ENCODE data around the gene OR5AU1. TPM values are rescaled to one million over a fixed set of nuclear protein-coding genes. Genes with fewer than 3 reads are reported as not detected.

Gene OR5AU1
- total RNA-seq, 1 donor from 2014 or later, result not detected

DNA sequence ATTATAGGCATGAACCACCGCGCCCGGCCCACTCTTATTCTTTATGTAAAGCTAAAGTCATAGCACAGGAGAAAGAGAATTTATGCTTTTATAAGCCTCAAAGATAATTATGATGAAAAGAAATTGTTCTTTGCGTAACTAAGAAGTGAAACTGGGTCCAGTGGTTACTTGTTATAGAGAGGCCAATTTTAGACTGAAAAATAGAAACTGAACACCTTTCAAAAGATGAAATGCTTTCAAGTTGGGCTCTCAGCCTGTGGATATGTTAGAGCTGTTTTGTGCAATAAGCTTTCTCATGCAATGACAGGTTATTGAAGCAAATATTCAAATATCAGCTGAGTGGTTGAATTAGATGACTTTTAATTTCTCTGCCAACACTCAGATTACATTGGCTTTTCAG lies 47.1 kb downstream of the OR5AU1 start:
- Histone ChIP-seq H3K4me3 (no peak overlapping the region), H3K4me1 (peaks cover 29% of the 10 kb centered on the region), H3K9me3 (no peaks in the 10 kb centered on the region), H3K27me3 (no peaks in the 10 kb centered on the region), H3K27ac (no peak overlapping the region), H3K36me3 (no peaks in the 10 kb centered on the region)
- intact Hi-C loops (cut with DNase I), result no loop called here
- no peak for DNase-seq (ENCODE audit: extremely low spot score in 2 of 2)
- no peak for TF ChIP-seq POLR2AphosphoS5 (IDR thresholded peaks at IDR 0.05; ENCODE audit: insufficient read depth in 1 of 2, low read depth in 1 of 2)
- TF ChIP-seq, protein P1, sequence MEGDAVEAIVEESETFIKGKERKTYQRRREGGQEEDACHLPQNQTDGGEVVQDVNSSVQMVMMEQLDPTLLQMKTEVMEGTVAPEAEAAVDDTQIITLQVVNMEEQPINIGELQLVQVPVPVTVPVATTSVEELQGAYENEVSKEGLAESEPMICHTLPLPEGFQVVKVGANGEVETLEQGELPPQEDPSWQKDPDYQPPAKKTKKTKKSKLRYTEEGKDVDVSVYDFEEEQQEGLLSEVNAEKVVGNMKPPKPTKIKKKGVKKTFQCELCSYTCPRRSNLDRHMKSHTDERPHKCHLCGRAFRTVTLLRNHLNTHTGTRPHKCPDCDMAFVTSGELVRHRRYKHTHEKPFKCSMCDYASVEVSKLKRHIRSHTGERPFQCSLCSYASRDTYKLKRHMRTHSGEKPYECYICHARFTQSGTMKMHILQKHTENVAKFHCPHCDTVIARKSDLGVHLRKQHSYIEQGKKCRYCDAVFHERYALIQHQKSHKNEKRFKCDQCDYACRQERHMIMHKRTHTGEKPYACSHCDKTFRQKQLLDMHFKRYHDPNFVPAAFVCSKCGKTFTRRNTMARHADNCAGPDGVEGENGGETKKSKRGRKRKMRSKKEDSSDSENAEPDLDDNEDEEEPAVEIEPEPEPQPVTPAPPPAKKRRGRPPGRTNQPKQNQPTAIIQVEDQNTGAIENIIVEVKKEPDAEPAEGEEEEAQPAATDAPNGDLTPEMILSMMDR (IDR thresholded peaks at IDR 0.05), result no peak
- no peak for TF ChIP-seq POLR2A (IDR thresholded peaks at IDR 0.05)

DNA sequence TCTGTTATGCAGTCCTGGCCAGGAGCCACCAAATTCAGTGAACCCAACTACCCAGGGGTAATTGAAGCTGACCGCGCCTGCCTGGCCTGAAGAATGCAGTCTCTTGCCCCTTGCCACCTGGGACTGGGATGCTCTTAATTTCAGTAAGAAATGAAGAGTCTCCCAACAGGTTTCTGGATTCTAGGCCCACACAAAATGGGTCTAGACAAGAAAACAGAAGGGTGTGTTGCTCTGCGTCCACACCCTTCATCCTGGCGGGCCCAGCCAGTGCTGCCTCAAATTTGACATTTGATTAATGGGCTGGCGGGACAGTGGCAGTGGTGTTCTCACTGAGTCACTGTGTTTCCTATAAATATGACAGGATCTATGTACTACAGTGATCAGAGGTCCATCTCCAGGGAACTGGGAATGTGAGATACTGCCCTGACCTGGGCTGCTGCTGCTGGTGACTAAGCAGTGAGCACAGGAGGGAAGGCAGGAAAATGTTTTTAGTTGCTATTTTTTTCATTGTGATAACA lies 48.5 kb downstream of the OR5AU1 start:
- intact Hi-C loops (cut with DNase I), result no loop called here
- Histone ChIP-seq H3K4me3 (no peak overlapping the region), H3K9me3 (no peaks in the 10 kb centered on the region), H3K4me1 (peaks cover 39% of the 10 kb centered on the region), H3K36me3 (no peaks in the 10 kb centered on the region), H3K27ac (peak overlapping the region; percentile 99), H3K27me3 (no peaks in the 10 kb centered on the region)
- no peak for DNase-seq (ENCODE audit: extremely low spot score in 2 of 2)
- TF ChIP-seq, protein P1 (IDR thresholded peaks at IDR 0.05), result no peak
- peak; percentile 6 to 25 for TF ChIP-seq POLR2AphosphoS5 (IDR thresholded peaks at IDR 0.05; ENCODE audit: insufficient read depth in 1 of 2, low read depth in 1 of 2)

DNA sequence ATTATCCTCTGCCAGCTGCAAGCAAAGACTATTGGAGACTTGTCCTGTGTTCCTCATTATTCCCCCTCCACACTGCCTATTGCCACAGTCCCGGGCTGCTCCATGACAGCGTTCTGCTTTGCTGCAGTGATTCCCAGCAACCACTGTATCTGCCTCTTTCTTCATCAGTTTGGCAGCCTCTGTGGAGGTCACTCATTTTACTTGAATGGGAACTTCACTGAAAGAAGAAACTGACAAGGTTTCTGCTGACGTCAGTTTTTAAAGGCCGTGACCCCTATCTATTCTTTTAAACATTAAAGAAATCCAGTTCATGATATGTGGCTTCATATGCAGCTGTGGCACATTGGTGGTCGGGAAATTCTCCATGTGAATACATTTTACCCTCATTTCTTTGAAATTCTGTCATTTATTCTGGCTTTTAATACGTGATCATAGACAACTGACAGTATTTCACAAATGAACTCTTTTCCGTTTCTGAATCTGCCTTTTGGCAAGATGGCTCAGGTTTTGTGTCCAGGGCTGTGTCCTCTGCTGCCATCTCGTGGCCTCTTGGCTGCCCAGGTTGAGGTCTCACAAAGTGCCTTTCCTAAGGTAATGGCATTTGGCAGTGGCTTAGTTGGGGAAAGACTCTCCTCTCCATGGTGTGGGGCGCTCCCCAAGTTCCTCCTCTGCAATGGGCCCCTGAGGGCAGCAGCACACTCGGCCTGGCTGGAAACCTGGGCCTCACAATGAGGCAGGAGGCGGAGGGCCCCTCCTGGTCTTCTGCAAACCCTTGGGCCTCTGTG lies 49.2 kb downstream of the OR5AU1 start:
- Histone ChIP-seq H3K9me3 (no peaks in the 10 kb centered on the region), H3K27ac (peak overlapping the region; percentile 99), H3K27me3 (no peaks in the 10 kb centered on the region), H3K4me3 (no peak overlapping the region), H3K36me3 (no peaks in the 10 kb centered on the region), H3K4me1 (peaks cover 39% of the 10 kb centered on the region)
- TF ChIP-seq, protein P1 (IDR thresholded peaks at IDR 0.05), result peak; percentile 42 to 90 (median 81)
- peak in 1 of 2 donors; percentile 46 for TF ChIP-seq POLR2AphosphoS5 (IDR thresholded peaks at IDR 0.05; ENCODE audit: insufficient read depth in 1 of 2, low read depth in 1 of 2)
- TF ChIP-seq POLR2A (IDR thresholded peaks at IDR 0.05), result no peak
- DNase-seq (ENCODE audit: extremely low spot score in 2 of 2), result no peak
- intact Hi-C loops (cut with DNase I), result no loop called here

DNA sequence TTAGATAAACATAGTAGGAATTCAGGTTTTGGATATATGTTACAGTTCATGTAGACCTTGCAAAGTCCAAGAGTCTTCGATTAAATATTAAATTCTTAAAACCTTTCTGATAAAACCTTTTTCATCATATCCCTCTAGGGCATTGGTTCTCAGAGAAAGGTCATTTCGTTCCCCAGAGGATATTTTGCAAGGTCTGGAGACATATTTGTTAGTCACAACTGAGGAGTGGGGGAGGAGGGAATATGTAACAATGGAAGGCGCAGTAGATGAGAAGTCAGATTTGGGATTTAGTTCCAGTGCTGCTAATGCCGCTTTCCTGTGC lies 49.7 kb downstream of the OR5AU1 start:
- Histone ChIP-seq H3K4me1 (peaks cover 43% of the 10 kb centered on the region), H3K4me3 (no peak overlapping the region), H3K9me3 (no peaks in the 10 kb centered on the region), H3K27me3 (no peaks in the 10 kb centered on the region), H3K36me3 (no peaks in the 10 kb centered on the region), H3K27ac (peak overlapping the region; percentile 99)
- intact Hi-C loops (cut with DNase I), result no loop called here
- DNase-seq (ENCODE audit: extremely low spot score in 2 of 2), result no peak
- TF ChIP-seq POLR2AphosphoS5 (IDR thresholded peaks at IDR 0.05; ENCODE audit: insufficient read depth in 1 of 2, low read depth in 1 of 2) (peak in 1 of 2 donors; percentile 44), POLR2A (IDR thresholded peaks at IDR 0.05) (no peak)

DNA sequence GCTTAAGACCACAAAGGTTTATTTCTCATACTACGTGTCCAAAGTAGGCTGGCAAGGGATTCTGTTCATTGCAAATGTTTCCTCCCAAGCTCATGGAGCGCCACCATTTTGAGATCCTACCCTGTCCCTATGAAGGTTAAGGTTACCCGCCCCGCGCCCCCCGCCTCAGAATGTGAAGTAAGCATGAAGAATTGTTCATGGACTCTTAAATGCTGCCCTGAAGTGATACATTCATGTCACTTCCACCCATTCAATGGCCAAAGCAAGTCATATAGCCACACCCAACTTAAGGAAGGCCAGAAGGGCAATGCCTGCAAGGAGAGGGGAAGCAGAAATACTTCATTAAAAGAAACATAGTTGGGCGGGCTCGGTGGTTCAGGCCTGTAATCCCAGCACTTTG lies 50.8 kb downstream of the OR5AU1 start:
- DNase-seq (ENCODE audit: extremely low spot score in 2 of 2), result no peak
- Histone ChIP-seq H3K27me3 (no peaks in the 10 kb centered on the region), H3K36me3 (no peaks in the 10 kb centered on the region), H3K4me1 (peaks cover 45% of the 10 kb centered on the region), H3K9me3 (no peaks in the 10 kb centered on the region), H3K27ac (peak overlapping the region; percentile 99), H3K4me3 (no peak overlapping the region)
- TF ChIP-seq, protein P1 (IDR thresholded peaks at IDR 0.05), result no peak
- no peak for TF ChIP-seq POLR2A (IDR thresholded peaks at IDR 0.05)
- no peak for TF ChIP-seq POLR2AphosphoS5 (IDR thresholded peaks at IDR 0.05; ENCODE audit: insufficient read depth in 1 of 2, low read depth in 1 of 2)
- intact Hi-C loops (cut with DNase I), result no loop called here

Small RNA genes within 50 kb of the gene (small RNA-seq; reads per million reads assigned to genes)
- not detected for gene RNU6-252P

Other genes with a start within 250 kb of the OR5AU1 start
- 1.5 TPM for gene RNASE2, start 200.6 kb downstream of the OR5AU1 start, total RNA-seq
- gene METTL17, start 166.1 kb downstream of the OR5AU1 start, total RNA-seq, result 77.1 TPM
- gene SLC39A2, start 156.8 kb downstream of the OR5AU1 start, total RNA-seq, result 5.4 TPM
- gene NDRG2, start 131.0 kb downstream of the OR5AU1 start, total RNA-seq, result 307 TPM
- not detected for gene TPPP2, start 125.8 kb downstream of the OR5AU1 start, total RNA-seq
- not detected for gene RNASE13, start 121.3 kb downstream of the OR5AU1 start, total RNA-seq
- 18.2 TPM for gene RNASE7, start 113.7 kb downstream of the OR5AU1 start, total RNA-seq
- gene RNASE8, start 98.2 kb downstream of the OR5AU1 start, total RNA-seq, result not detected
- 36.3 TPM for gene ARHGEF40, start 85.8 kb downstream of the OR5AU1 start, total RNA-seq
- 69.2 TPM for gene ZNF219, start 57.4 kb downstream of the OR5AU1 start, total RNA-seq
- gene TMEM253, start 55.0 kb downstream of the OR5AU1 start, total RNA-seq, result not detected
- gene HNRNPC, start 113.4 kb upstream of the OR5AU1 start, total RNA-seq, result 345 TPM
- not detected for gene RPGRIP1, start 124.0 kb upstream of the OR5AU1 start, total RNA-seq
- gene SUPT16H, start 228.0 kb upstream of the OR5AU1 start, total RNA-seq, result 50.1 TPM

Measured in vagina (tissue), 2 donors.